HepG2 (cell line): ENCODE results near the gene NCCRP1. TPM values are rescaled to one million over a fixed set of nuclear protein-coding genes. Genes with fewer than 3 reads are reported as not detected.

ENCODE experiments used
- AHDC1 ChIP-seq: sonication (generic); formaldehyde crosslinking; IDR thresholded peaks from 2 replicates; pipeline ENCODE4 v1.5.1; 2020; ENCODE audit warnings: mild to moderate bottlenecking, missing genetic modification reagents, borderline replicate concordance
- ELF1 ChIP-seq: sonication (generic); formaldehyde crosslinking; IDR thresholded peaks from 2 replicates; pipeline ENCODE4 v1.4.0; 2020; ENCODE audit warnings: missing genetic modification reagents
- HIC2 ChIP-seq: sonication (generic); formaldehyde crosslinking; IDR thresholded peaks from 2 replicates; pipeline ENCODE4 v1.9.0; 2022; ENCODE audit warnings: low read depth, missing genetic modification reagents
- HNF4A ChIP-seq: sonication (generic); formaldehyde crosslinking; IDR thresholded peaks from 2 replicates; pipeline ENCODE4 v1.4.0; 2020; ENCODE audit warnings: missing genetic modification reagents
- NR0B2 ChIP-seq: sonication (generic); formaldehyde crosslinking; IDR thresholded peaks from 2 replicates; pipeline ENCODE4 v1.4.0; 2020; ENCODE audit warnings: mild to moderate bottlenecking, missing genetic modification reagents
- RAD51 ChIP-seq: fragments of 450-650 bp; IDR thresholded peaks from 2 replicates; pipeline ENCODE4 v1.6.1; 2016; ENCODE audit warnings: borderline replicate concordance
- SOX6 ChIP-seq, 2 experiments: fragments of 450-650 bp in 1 of 2; sonication (generic) in 1 of 2; formaldehyde crosslinking in 1 of 2; IDR thresholded peaks; 2 replicates each; pipeline versions ENCODE4 v1.4.0 to v1.6.1; 2017 to 2020; ENCODE audit warnings: antibody characterized with exemption in 1 of 2, mild to moderate bottlenecking in 1 of 2, missing genetic modification reagents in 1 of 2
- SPEN ChIP-seq: sonication (generic); formaldehyde crosslinking; IDR thresholded peaks from 2 replicates; pipeline ENCODE4 v1.5.1; 2020; ENCODE audit warnings: low read depth, mild to moderate bottlenecking, missing genetic modification reagents
- THAP7 ChIP-seq: sonication (generic); formaldehyde crosslinking; IDR thresholded peaks from 2 replicates; pipeline ENCODE4 v1.8.1; 2023; ENCODE audit warnings: mild to moderate bottlenecking, missing genetic modification reagents
- ZBTB49 ChIP-seq: sonication (generic); formaldehyde crosslinking; IDR thresholded peaks from 2 replicates; pipeline ENCODE4 v1.4.0; 2020; ENCODE audit warnings: missing genetic modification reagents, borderline replicate concordance
- ZC3H4 ChIP-seq: sonication (generic); formaldehyde crosslinking; IDR thresholded peaks from 2 replicates; pipeline ENCODE4 v1.4.0; 2020; ENCODE audit warnings: missing genetic modification reagents, borderline replicate concordance
- ZNF33B ChIP-seq: sonication (generic); formaldehyde crosslinking; IDR thresholded peaks from 2 replicates; pipeline ENCODE4 v1.5.1; 2020; ENCODE audit warnings: mild to moderate bottlenecking, missing genetic modification reagents
- ZNF616 ChIP-seq: sonication (generic); formaldehyde crosslinking; IDR thresholded peaks from 2 replicates; pipeline ENCODE4 v1.5.0; 2020; ENCODE audit warnings: low read depth, mild to moderate bottlenecking, missing genetic modification reagents
- ZSCAN12 ChIP-seq: sonication (generic); formaldehyde crosslinking; IDR thresholded peaks from 2 replicates; pipeline ENCODE4 v1.9.0; 2021; ENCODE audit warnings: mild to moderate bottlenecking, missing genetic modification reagents
- polyA plus RNA-seq, 8 experiments: library from polyadenylated mRNA; depleted of rRNA in 3 of 8; stranded (reverse) in 7 of 8; unstranded in 1 of 8; fragments of >200 nt; fragmentation: Illumina TruSeq in 4 of 8; extraction: Trizol in 4 of 8; gene quantifications; 2 replicates each; pipeline versions ENCODE4 v1.2.1 to v1.2.3, GENCODE V29; 2011 to 2016; ENCODE audit warnings: low read depth in 4 of 8, missing spikeins in 1 of 8, mixed read lengths in 1 of 8; ENCODE audit not compliant: insufficient read depth in 1 of 8
- total RNA-seq, 5 experiments: library from RNA; depleted of rRNA; stranded (reverse); fragments of >200 nt; fragmentation: Illumina TruSeq; extraction: Trizol; gene quantifications; 2 replicates each; pipeline ENCODE4 v1.2.3, GENCODE V29; 2016; ENCODE audit warnings: low read depth in 1 of 5

The NCCRP1 gene
- total and polyA plus RNA-seq, 2 of the 13 experiments (the other 11 are each of a cell fraction or from before 2014, with no cell fraction given) = not detected

- no peak for TF ChIP-seq AHDC1
- no peak for TF ChIP-seq ELF1
- no peak for TF ChIP-seq ZC3H4 (CRISPR knock-in tag)
- TF ChIP-seq RAD51 = no peak
- TF ChIP-seq SOX6 (IDR thresholded peaks at IDR 0.05) = no peak
- no peak for TF ChIP-seq SOX6 (CRISPR knock-in tag; IDR thresholded peaks at IDR 0.05)
- no peak for TF ChIP-seq ZNF33B
- TF ChIP-seq HNF4A (CRISPR knock-in tag) = no peak
- TF ChIP-seq ZNF616 (CRISPR knock-in tag) = no peak
- no peak for TF ChIP-seq SPEN
- TF ChIP-seq THAP7 (CRISPR knock-in tag) = no peak
- TF ChIP-seq ZSCAN12 (CRISPR knock-in tag) = no peak
- no peak for TF ChIP-seq HIC2
- TF ChIP-seq ZBTB49 (CRISPR knock-in tag) = no peak
- TF ChIP-seq NR0B2 = no peak
Observed at GRCh38 chr19:39160523-39160861, 36.3 kb upstream of the NCCRP1 start (continued).
